ENCODE data around the gene MEIS1.

- TF ChIP-seq POLR2AphosphoS5 (IDR thresholded peaks at IDR 0.05; ENCODE audit: borderline replicate concordance, low read depth, low read length) (no peak), EZH2 (IDR thresholded peaks at IDR 0.05) (no peak), FOXP2 (optimal IDR thresholded peaks at IDR 0.05; ENCODE audit: control extremely low read depth, extremely low read length, insufficient read depth) (no peak)
Observed at GRCh38 chr2:66438498-66438833, 3.5 kb downstream of the MEIS1 start.
